PC-9 (cell line): Measurements from ENCODE around the gene TMEM235. TPM values are rescaled to one million over a fixed set of nuclear protein-coding genes. Genes with fewer than 3 reads are reported as not detected.
A peak's percentile ranks its signal among the peaks of the same experiment; 100 is the strongest.

Experiments used
- BruUV-seq: library from RNA; stranded (reverse); fragments of 400-500 nt; replicated peaks from 2 replicates; lab custom pipeline; 2021; lab: Mats Ljungman, UMichigan
- CTCF ChIA-PET: fragments of 300-600 bp; sonication (Branson Sonifier 250); formaldehyde crosslinking; loops from one replicate; lab custom pipeline; 2022; ENCODE audit warnings: antibody characterized with exemption; lab: Charles Lee
- POLR2A ChIA-PET: fragments of 300-600 bp; sonication (Branson Sonifier 250); formaldehyde crosslinking; loops from one replicate; lab custom pipeline; 2022; ENCODE audit warnings: antibody characterized with exemption; ENCODE audit not compliant: unreplicated experiment; lab: Charles Lee
- DNase-seq, 2 experiments: peaks; one replicate each; pipeline versions ENCODE4 v3.0.0 to v3.0.0-alpha.2; 2015 to 2022; ENCODE audit warnings: mixed read lengths in 1 of 2
- H2AFZ ChIP-seq: fragments of 200-600 bp; sonication (generic); 2 replicates; pipeline ENCODE4 v1.8.1; 2017; ENCODE audit warnings: antibody characterized with exemption
- H3F3A ChIP-seq: fragments of 200-600 bp; sonication (generic); 2 replicates; pipeline ENCODE4 v1.8.1; 2017; ENCODE audit warnings: antibody characterized with exemption, mild to moderate bottlenecking, low read depth; ENCODE audit not compliant: insufficient read depth
- H3K27ac ChIP-seq: fragments of 200-600 bp; sonication (generic); 2 replicates; pipeline ENCODE4 v1.6.1; 2016; ENCODE audit warnings: mixed run types
- H3K27me3 ChIP-seq: fragments of 200-600 bp; sonication (generic); 2 replicates; pipeline ENCODE4 v1.6.1; 2016; ENCODE audit warnings: low read depth, mixed run types; ENCODE audit not compliant: insufficient read depth
- H3K36me3 ChIP-seq: fragments of 200-600 bp; sonication (generic); 2 replicates; pipeline ENCODE4 v1.6.1; 2016; ENCODE audit warnings: low read depth, mixed run types
- H3K4me1 ChIP-seq: fragments of 200-600 bp; sonication (generic); replicated peaks from 2 replicates; pipeline ENCODE4 v1.6.1; 2016; ENCODE audit warnings: mixed run types; ENCODE audit not compliant: insufficient read depth
- H3K4me2 ChIP-seq: fragments of 200-600 bp; sonication (generic); 2 replicates; pipeline ENCODE4 v1.6.1; 2017; ENCODE audit warnings: mixed run types
- H3K4me3 ChIP-seq: fragments of 200-600 bp; sonication (generic); 2 replicates; pipeline ENCODE4 v1.6.1; 2016; ENCODE audit warnings: mixed run types
- H3K79me2 ChIP-seq: fragments of 200-600 bp; sonication (generic); 2 replicates; pipeline ENCODE4 v1.6.1; 2017; ENCODE audit warnings: low read depth, mixed run types
- H3K9me2 ChIP-seq: fragments of 200-600 bp; sonication (generic); 2 replicates; pipeline ENCODE4 v1.8.1; 2017; ENCODE audit warnings: mild to moderate bottlenecking; ENCODE audit not compliant: insufficient read depth
- H3K9me3 ChIP-seq: fragments of 200-600 bp; sonication (generic); 2 replicates; pipeline ENCODE4 v1.8.1; 2016; ENCODE audit warnings: low read depth; ENCODE audit not compliant: insufficient read depth
- H4K20me1 ChIP-seq: fragments of 200-600 bp; sonication (generic); 2 replicates; pipeline ENCODE4 v1.8.1; 2017; ENCODE audit not compliant: insufficient read depth
- EZH2 ChIP-seq: fragments of 200-600 bp; sonication (generic); IDR thresholded peaks from 2 replicates; pipeline ENCODE4 v1.8.0; 2017; ENCODE audit warnings: antibody characterized with exemption, low read depth
- intact Hi-C: fragments of 100-400 bp; cut with micrococcal nuclease; formaldehyde crosslinking; loops from one replicate; pipeline ENCODE4 v1.10.0; 2022; ENCODE audit not compliant: unreplicated experiment
- total RNA-seq: library from RNA; stranded (reverse); gene quantifications from 2 replicates; pipeline ENCODE4 v1.2.3, GENCODE V29; 2021
- TF ChIP-seq, protein P1 (sequence below): fragments of 200-600 bp; sonication (generic); conservative IDR thresholded peaks from 2 replicates; pipeline ENCODE4 v1.6.1; 2017; ENCODE audit warnings: mixed run types, antibody characterized with exemption, mild to moderate bottlenecking, moderate library complexity

The TMEM235 gene
- total RNA-seq, 1 experiment from 2014 or later: not detected

DNA sequence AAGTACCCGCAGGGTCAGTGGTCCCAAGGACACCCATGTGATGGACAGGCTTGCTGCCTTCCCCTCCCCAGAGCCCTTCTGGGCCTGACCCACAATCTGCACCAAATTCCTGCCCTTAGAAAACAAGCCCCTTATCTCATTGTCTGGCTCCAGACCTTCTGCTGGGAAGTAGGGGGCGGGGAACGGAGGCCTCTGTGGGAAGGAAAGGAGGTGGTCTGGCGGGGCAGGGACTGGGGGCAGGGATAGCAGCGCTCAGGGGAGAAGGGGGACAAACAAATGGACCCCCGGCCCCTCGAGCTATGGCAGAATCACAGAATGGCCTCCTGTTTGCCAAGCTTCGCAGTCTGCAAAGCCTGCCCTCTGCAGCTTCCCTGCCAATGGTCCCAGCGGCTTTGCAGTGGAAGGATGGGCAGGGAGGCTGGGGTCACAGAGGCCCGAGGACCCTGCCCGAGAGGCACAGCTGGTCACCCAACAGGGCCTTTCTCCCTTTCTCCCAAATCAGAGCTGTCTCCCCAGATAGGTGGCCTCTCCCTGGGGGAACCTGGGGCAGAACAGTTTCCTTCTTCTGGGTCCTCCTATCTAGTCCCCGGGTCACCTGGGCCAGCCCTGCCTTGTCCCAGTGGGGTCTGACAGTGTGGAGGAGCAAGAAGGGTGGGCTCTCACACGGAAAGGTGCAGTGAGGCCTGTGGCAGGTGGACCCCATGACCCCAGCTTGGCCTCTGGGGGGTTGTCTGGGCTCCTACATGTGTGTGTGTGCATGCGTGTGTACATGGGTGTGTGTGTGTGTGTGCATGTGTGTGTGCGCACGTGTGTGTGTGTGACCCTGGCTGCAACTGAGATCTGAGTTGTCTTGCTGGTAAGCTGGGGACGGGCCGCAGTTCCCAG is 25.5 kb downstream of the TMEM235 start:
- Histone ChIP-seq H3F3A (no peaks in the 10 kb centered on the region), H3K4me3 (no peak overlapping the region), H4K20me1 (no peaks in the 10 kb centered on the region), H3K4me2 (no peak overlapping the region), H2AFZ (no peak overlapping the region), H3K4me1 (peaks cover 6% of the 10 kb centered on the region; the same call in 1 of the 2 replicates), H3K27me3 (no peaks in the 10 kb centered on the region), H3K27ac (no peak overlapping the region), H3K36me3 (no peaks in the 10 kb centered on the region), H3K79me2 (no peaks in the 10 kb centered on the region), H3K9me3 (no peaks in the 10 kb centered on the region), H3K9me2 (no peaks in the 10 kb centered on the region)
- DNase-seq: no peak
- intact Hi-C loops: no loop called here
- ChIA-PET POLR2A (interaction anchor here (0.5 kb wide), 1 partner anchor 82 kb away, joined by 3 read pairs; no protein-coding TSS in a partner anchor), CTCF (no interaction called here)
- BruUV-seq: no TSS peak
- TF ChIP-seq, protein P1, sequence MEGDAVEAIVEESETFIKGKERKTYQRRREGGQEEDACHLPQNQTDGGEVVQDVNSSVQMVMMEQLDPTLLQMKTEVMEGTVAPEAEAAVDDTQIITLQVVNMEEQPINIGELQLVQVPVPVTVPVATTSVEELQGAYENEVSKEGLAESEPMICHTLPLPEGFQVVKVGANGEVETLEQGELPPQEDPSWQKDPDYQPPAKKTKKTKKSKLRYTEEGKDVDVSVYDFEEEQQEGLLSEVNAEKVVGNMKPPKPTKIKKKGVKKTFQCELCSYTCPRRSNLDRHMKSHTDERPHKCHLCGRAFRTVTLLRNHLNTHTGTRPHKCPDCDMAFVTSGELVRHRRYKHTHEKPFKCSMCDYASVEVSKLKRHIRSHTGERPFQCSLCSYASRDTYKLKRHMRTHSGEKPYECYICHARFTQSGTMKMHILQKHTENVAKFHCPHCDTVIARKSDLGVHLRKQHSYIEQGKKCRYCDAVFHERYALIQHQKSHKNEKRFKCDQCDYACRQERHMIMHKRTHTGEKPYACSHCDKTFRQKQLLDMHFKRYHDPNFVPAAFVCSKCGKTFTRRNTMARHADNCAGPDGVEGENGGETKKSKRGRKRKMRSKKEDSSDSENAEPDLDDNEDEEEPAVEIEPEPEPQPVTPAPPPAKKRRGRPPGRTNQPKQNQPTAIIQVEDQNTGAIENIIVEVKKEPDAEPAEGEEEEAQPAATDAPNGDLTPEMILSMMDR: no peak
- TF ChIP-seq EZH2: no peak

DNA sequence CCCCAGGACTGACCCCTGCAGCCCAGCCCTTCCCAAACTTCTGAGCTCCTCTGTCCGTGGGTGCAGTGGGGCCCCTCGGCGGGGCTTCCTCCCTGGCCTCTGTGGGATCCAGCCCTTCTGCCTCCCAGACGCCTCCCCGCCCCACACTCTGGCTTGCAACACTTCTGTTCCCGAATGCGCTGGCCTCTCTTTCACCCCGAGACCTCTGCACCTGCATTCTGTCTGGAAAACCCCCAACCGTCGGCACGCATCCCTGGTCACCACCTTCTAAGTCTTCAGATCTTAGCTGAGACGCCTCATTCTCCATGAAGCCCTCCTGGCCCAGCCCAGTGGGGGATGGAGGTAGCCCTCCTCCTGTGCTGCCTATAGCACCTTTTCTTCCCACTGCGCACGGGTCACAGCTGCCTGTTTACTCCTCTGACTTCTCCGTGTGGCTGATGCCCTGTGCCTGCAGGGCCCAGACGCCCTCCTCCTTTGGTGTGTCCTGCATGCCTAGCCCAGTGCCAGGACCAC is 26.4 kb downstream of the TMEM235 start:
- POLR2A ChIA-PET: no interaction called here

More for the DNA sequence above, 26.4 kb downstream of the TMEM235 start:
- no peaks in the 10 kb centered on the region for H4K20me1 ChIP-seq
- H3K4me3 ChIP-seq: no peak overlapping the region
- no peak for TF ChIP-seq EZH2
- TF ChIP-seq, protein P1: no peak
- H3K27me3 ChIP-seq: no peaks in the 10 kb centered on the region
- H3F3A ChIP-seq: no peaks in the 10 kb centered on the region
- peak overlapping the region; percentile 28; the same call in 1 of the 2 replicates for H3K4me2 ChIP-seq
- no peaks in the 10 kb centered on the region for H3K9me3 ChIP-seq
- intact Hi-C loops: no loop called here
- DNase-seq: peak in 1 of 2 experiments; percentile 25
- H3K27ac ChIP-seq: no peak overlapping the region
- no peaks in the 10 kb centered on the region for H3K79me2 ChIP-seq
- BruUV-seq: no TSS peak
- no peaks in the 10 kb centered on the region for H3K36me3 ChIP-seq
- H3K4me1 ChIP-seq: peaks cover 6% of the 10 kb centered on the region; the same call in 1 of the 2 replicates
- CTCF ChIA-PET: no interaction called here
- no peak overlapping the region for H2AFZ ChIP-seq
- H3K9me2 ChIP-seq: no peaks in the 10 kb centered on the region
